Umbilical cord (tissue), 1 donor: ENCODE data around the gene RFT1. TPM values are rescaled to one million over a fixed set of nuclear protein-coding genes. Genes with fewer than 3 reads are reported as not detected.

ENCODE experiments used
- total RNA-seq: library from RNA; depleted of rRNA; stranded (reverse); fragments of >200 nt; gene quantifications from one replicate; pipeline ENCODE4 v1.2.3, GENCODE V29; 2014; ENCODE audit warnings: low replicate concordance; ENCODE audit not compliant: insufficient read depth

Gene RFT1
- total RNA-seq, 1 donor from 2014 or later: 10.4 TPM

Other genes with a start within 250 kb of the RFT1 start
- 7.2 TPM for gene STIMATE, start 232.9 kb downstream of the RFT1 start, total RNA-seq
- 5.1 TPM for gene SFMBT1, start 84.4 kb downstream of the RFT1 start, total RNA-seq
- gene PRKCD, start 30.8 kb upstream of the RFT1 start, total RNA-seq: 1.7 TPM
- 76.1 TPM for gene TKT, start 125.6 kb upstream of the RFT1 start, total RNA-seq
- 12.8 TPM for gene DCP1A, start 217.1 kb upstream of the RFT1 start, total RNA-seq